B cell (primary cell): ENCODE data around the gene DTX3. TPM values are rescaled to one million over a fixed set of nuclear protein-coding genes. Genes with fewer than 3 reads are reported as not detected.

Experiments used
- ATAC-seq: fragments of 200-7000 bp; cut with Tn5 transposase; one replicate; pipeline ENCODE4 v1.10.0; 2021; ENCODE audit warnings: low read depth, mild to moderate bottlenecking, moderate number of reproducible peaks, moderate library complexity
- CTCF ChIA-PET: fragments of 350-600 bp; sonication (Branson Sonifier 250); formaldehyde crosslinking; loops from one replicate; lab custom pipeline; 2021; ENCODE audit warnings: antibody characterized with exemption, inconsistent platforms; lab: Charles Lee
- POLR2A ChIA-PET: fragments of 350-600 bp; sonication (Branson Sonifier 250); formaldehyde crosslinking; loops from one replicate; lab custom pipeline; 2021; ENCODE audit warnings: antibody characterized with exemption; lab: Charles Lee
- DNase-seq: peaks from one replicate; pipeline ENCODE4 v3.0.0; 2013
- H2AFZ ChIP-seq: 2 replicates; pipeline ENCODE4 v1.6.1; 2012; ENCODE audit warnings: mild to moderate bottlenecking, low read depth, low read length; ENCODE audit not compliant: insufficient read depth, poor library complexity, severe bottlenecking
- H3K27ac ChIP-seq, 2 donors: 1 replicate in 1 of 2; 2 replicates in 1 of 2; pipeline ENCODE4 v1.5.1; 2012 to 2013; ENCODE audit warnings: low read length in 2 of 2, mild to moderate bottlenecking in 2 of 2, moderate library complexity in 1 of 2
- H3K27me3 ChIP-seq, 4 experiments: fragments of 200-600 bp in 1 of 4; sonication (generic) in 1 of 4; replicated peaks in 1 of 4; 1 replicate in 2 of 4; 2 replicates in 2 of 4; pipeline versions ENCODE4 v1.6.1 to v1.7.0; 2013 to 2016; ENCODE audit warnings: low read length in 3 of 4, mild to moderate bottlenecking in 2 of 4, mixed read lengths in 1 of 4, moderate library complexity in 1 of 4; ENCODE audit not compliant: insufficient read depth in 4 of 4, control insufficient read depth in 3 of 4; ENCODE audit errors: control extremely low read depth in 1 of 4
- H3K36me3 ChIP-seq, 2 experiments: replicated peaks in 1 of 2; 1 replicate in 1 of 2; 2 replicates in 1 of 2; pipeline versions ENCODE4 v1.6.1 to v1.7.1; 2013; ENCODE audit warnings: low read length in 1 of 2; ENCODE audit not compliant: insufficient read depth in 2 of 2, control insufficient read depth in 1 of 2; ENCODE audit errors: control extremely low read depth in 1 of 2, extremely low read depth in 1 of 2
- H3K4me1 ChIP-seq, 2 donors: fragments of 200-600 bp in 1 of 2; sonication (generic) in 1 of 2; 1 replicate in 1 of 2; 2 replicates in 1 of 2; pipeline versions ENCODE4 v1.5.1 to v1.6.1; 2013 to 2017; ENCODE audit warnings: low read length in 2 of 2; ENCODE audit not compliant: control insufficient read depth in 2 of 2, insufficient read depth in 2 of 2
- H3K4me2 ChIP-seq: replicated peaks from 2 replicates; pipeline ENCODE3; 2012; ENCODE audit warnings: mild to moderate bottlenecking, low read depth, low read length; ENCODE audit not compliant: poor library complexity, severe bottlenecking
- H3K4me3 ChIP-seq, 5 experiments: fragments of 200-600 bp in 1 of 5; sonication (generic) in 1 of 5; 1 replicate in 3 of 5; 2 replicates in 2 of 5; pipeline versions ENCODE4 v1.5.1 to v1.7.0; 2011 to 2016; ENCODE audit warnings: low read length in 4 of 5, mild to moderate bottlenecking in 4 of 5, low read depth in 2 of 5, control low read depth in 1 of 5, moderate library complexity in 1 of 5; ENCODE audit not compliant: insufficient read depth in 1 of 5; ENCODE audit errors: control extremely low read depth in 1 of 5, extremely low read depth in 1 of 5
- H3K79me2 ChIP-seq: fragments of 200-600 bp; sonication (generic); one replicate; pipeline ENCODE4 v1.6.0; 2016; ENCODE audit warnings: low read length; ENCODE audit not compliant: control insufficient read depth, insufficient read depth
- H3K9ac ChIP-seq: fragments of 200-600 bp; sonication (generic); 2 replicates; pipeline ENCODE4 v1.6.1; 2017; ENCODE audit warnings: mild to moderate bottlenecking, low read length, moderate library complexity
- H3K9me3 ChIP-seq, 3 donors: one replicate each; pipeline versions ENCODE4 v1.6.1 to v1.7.1; 2013; ENCODE audit warnings: low read length in 2 of 3; ENCODE audit not compliant: control insufficient read depth in 2 of 3, insufficient read depth in 1 of 3; ENCODE audit errors: control extremely low read depth in 1 of 3
- H4K20me1 ChIP-seq: 2 replicates; pipeline ENCODE4 v1.6.0; 2012; ENCODE audit warnings: mild to moderate bottlenecking, low read length; ENCODE audit not compliant: insufficient read depth, control insufficient read depth, poor library complexity, severe bottlenecking
- H3K27ac Mint-ChIP-seq: one replicate; pipeline ENCODE4 v1.8.0; 2021; ENCODE audit warnings: mixed read lengths
- H3K27me3 Mint-ChIP-seq: one replicate; pipeline ENCODE4 v1.8.0; 2021; ENCODE audit warnings: mixed read lengths
- H3K4me1 Mint-ChIP-seq: one replicate; pipeline ENCODE4 v1.8.0; 2021; ENCODE audit warnings: mixed read lengths
- H3K4me3 Mint-ChIP-seq: one replicate; pipeline ENCODE4 v1.8.0; 2021; ENCODE audit warnings: mixed read lengths
- H3K9me3 Mint-ChIP-seq: one replicate; pipeline ENCODE4 v1.8.0; 2022; ENCODE audit warnings: mixed read lengths; ENCODE audit not compliant: insufficient read depth
- EZH2 ChIP-seq: IDR thresholded peaks from 2 replicates; pipeline ENCODE4 v1.6.1; 2012; ENCODE audit warnings: borderline replicate concordance, low read depth, mild to moderate bottlenecking, moderate library complexity, low read length; ENCODE audit not compliant: insufficient read depth, poor library complexity, severe bottlenecking
- whole genome bisulfite sequencing: methylation state at CpG from one replicate; pipeline ENCODE4 v1.1.5; 2013; ENCODE audit warnings: missing lambda C conversion rate; ENCODE audit not compliant: insufficient coverage; 5-methylcytosine and 5-hydroxymethylcytosine counted together
- intact Hi-C: fragments of 100-400 bp; cut with micrococcal nuclease; formaldehyde crosslinking; loops from one replicate; pipeline ENCODE4 v1.10.0; 2022
- polyA plus RNA-seq: library from polyadenylated mRNA; depleted of rRNA; stranded (reverse); fragments of >200 nt; gene quantifications from 2 replicates; pipeline ENCODE4 v1.2.3, GENCODE V29; 2012
- total RNA-seq, 2 donors: library from RNA; stranded (reverse); fragments of 120-200 nt in 1 of 2; gene quantifications; 1 replicate in 1 of 2; 2 replicates in 1 of 2; pipeline versions ENCODE4 v1.2.3 to v1.2.4, GENCODE V29; 2013 to 2022
- TF ChIP-seq, protein P1 (sequence below): fragments of 200-600 bp; IDR thresholded peaks from one replicate; pipeline ENCODE4 v1.8.0; 2022; ENCODE audit warnings: antibody characterized with exemption, mild to moderate bottlenecking

Gene DTX3
- total and polyA plus RNA-seq, 2 donors (not counting 1 experiment from before 2014, with no cell fraction given) = 3.5 to 7.3 TPM

DNA sequence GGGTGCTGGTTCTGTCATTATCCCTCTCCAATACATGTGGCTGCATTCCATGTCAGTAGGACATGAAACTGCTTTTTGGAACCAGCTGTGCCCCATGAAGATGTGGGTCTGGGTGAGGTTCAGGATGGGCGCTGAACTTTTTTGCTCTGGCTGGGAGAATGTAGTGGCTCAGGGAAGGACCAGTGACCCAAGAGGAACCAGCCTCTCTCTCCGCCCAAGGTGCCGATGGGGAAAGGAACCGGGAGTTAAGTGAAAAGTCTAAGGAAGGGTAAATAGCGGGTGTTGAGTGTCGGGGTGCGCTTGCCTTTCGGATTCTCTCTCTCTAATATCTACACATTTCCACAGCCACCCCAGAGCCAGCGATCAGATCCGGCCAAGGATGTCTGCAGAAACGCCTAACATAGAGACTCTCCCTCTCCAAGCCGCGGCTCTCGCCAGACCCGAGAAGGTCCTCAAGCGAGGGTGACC lies 14.4 kb downstream of the DTX3 start:
- no peak overlapping the region for H3K27ac Mint-ChIP-seq
- CTCF ChIA-PET = interaction anchor here (1.0 to 5.1 kb wide), 4 partner anchors 12 to 36 kb away, joined by 3 to 122 read pairs (median 11); no protein-coding TSS in a partner anchor
- H3K4me2 ChIP-seq = peak overlapping the region; percentile 92

More for the DNA sequence above, 14.4 kb downstream of the DTX3 start:
- ATAC-seq = no peak
- Histone ChIP-seq H3K9ac (no peak overlapping the region), H3K4me3 (no peak overlapping the region), H3K27ac (no peak overlapping the region), H3K36me3 (no peaks in the 10 kb centered on the region), H4K20me1 (peaks cover 7% of the 10 kb centered on the region), H3K27me3 (peaks cover 0 to 80% (median 48%) of the 10 kb centered on the region in 4 experiments), H3K9me3 (peaks cover 0 to 18% (median 0%) of the 10 kb centered on the region in 3 donors), H3K4me1 (peaks cover 47 to 61% of the 10 kb centered on the region in 2 donors), H2AFZ (no peak overlapping the region), H3K79me2 (no peaks in the 10 kb centered on the region)
- Mint-ChIP-seq H3K4me1 (peaks cover 58% of the 10 kb centered on the region), H3K27me3 (peaks cover 77% of the 10 kb centered on the region), H3K4me3 (peak overlapping the region; percentile 53), H3K9me3 (no peaks in the 10 kb centered on the region)
- POLR2A ChIA-PET = interaction anchor here (1.0 kb wide), 1 partner anchor 36 kb away, joined by 3 read pairs; no protein-coding TSS in a partner anchor
- 35% methylated on average over 9 of the region's 16 CpGs for WGBS
- TF ChIP-seq EZH2 = no peak
- TF ChIP-seq, protein P1, sequence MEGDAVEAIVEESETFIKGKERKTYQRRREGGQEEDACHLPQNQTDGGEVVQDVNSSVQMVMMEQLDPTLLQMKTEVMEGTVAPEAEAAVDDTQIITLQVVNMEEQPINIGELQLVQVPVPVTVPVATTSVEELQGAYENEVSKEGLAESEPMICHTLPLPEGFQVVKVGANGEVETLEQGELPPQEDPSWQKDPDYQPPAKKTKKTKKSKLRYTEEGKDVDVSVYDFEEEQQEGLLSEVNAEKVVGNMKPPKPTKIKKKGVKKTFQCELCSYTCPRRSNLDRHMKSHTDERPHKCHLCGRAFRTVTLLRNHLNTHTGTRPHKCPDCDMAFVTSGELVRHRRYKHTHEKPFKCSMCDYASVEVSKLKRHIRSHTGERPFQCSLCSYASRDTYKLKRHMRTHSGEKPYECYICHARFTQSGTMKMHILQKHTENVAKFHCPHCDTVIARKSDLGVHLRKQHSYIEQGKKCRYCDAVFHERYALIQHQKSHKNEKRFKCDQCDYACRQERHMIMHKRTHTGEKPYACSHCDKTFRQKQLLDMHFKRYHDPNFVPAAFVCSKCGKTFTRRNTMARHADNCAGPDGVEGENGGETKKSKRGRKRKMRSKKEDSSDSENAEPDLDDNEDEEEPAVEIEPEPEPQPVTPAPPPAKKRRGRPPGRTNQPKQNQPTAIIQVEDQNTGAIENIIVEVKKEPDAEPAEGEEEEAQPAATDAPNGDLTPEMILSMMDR = no peak
- no peak for DNase-seq
- intact Hi-C loops = no loop called here
